Activated naive CD8-positive, alpha-beta T cell treated with anti-CD3 and anti-CD28 coated beads for 36 hours (primary cell): ENCODE measurements around the gene USP24. TPM values are rescaled to one million over a fixed set of nuclear protein-coding genes. Genes with fewer than 3 reads are reported as not detected.
"Not testable (repeated sequence)": the region's sequence is repeated elsewhere in the genome, so short reads cannot be mapped to it uniquely, and the experiment has no call there.

Source experiments
- DNase-seq: peaks from one replicate; pipeline ENCODE4 v3.0.0; 2021
- H3K27ac Mint-ChIP-seq: one replicate; pipeline ENCODE4 v1.8.0; 2022; ENCODE audit warnings: mild to moderate bottlenecking, moderate library complexity, mixed read lengths
- H3K27me3 Mint-ChIP-seq: one replicate; pipeline ENCODE4 v1.8.0; 2022; ENCODE audit warnings: mild to moderate bottlenecking, mixed read lengths
- H3K36me3 Mint-ChIP-seq: one replicate; pipeline ENCODE4 v1.8.0; 2021; ENCODE audit warnings: mild to moderate bottlenecking, mixed read lengths
- H3K4me1 Mint-ChIP-seq: one replicate; pipeline ENCODE4 v1.8.0; 2021; ENCODE audit warnings: mixed read lengths
- H3K4me3 Mint-ChIP-seq: one replicate; pipeline ENCODE4 v1.8.0; 2022; ENCODE audit warnings: mild to moderate bottlenecking, moderate library complexity, mixed read lengths
- H3K9me3 Mint-ChIP-seq: one replicate; pipeline ENCODE4 v1.8.0; 2022; ENCODE audit warnings: mixed read lengths
- total RNA-seq, 2 experiments: library from RNA; stranded (reverse); gene quantifications; one replicate each; pipeline ENCODE4 v1.2.3, GENCODE V29; 2021

Gene USP24
- total RNA-seq, 2 experiments from 2014 or later = 44.4 to 51.2 TPM

DNA sequence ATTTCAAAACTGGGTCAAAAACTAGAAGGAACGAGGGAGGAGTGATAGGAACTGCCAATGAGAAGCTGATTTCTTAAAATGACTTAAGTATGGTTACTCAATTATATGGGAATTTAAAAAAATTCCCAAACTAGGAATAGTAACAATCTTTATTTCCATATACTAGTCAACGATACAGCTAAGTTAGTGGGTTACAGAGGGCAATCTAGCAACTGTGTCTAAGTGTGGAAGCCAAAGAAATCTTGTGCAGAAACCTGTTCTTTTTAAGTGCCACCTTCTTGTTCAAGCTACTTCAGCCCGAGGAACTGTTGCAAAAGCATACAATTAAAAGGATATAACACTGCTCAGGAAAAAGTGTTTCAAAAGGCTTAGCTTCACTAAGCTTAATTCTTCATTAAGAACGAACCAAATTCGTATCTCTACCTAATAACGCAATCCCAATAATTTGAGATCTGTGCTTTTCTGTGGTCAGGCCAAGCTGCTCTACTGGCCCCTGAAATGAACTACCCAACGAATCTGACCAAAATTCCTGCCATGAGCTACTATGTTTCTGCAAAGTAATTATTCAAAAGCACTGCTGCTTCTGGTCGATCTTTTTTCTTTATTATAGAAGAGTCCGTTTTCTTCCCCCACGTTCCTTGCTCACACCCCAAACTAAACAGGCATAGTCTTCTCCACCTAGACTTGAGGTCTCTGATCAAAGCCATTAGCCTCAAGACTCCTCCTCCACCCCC is 1.8 kb downstream of the USP24 start:
- H3K27me3 Mint-ChIP-seq = no peaks in the 10 kb centered on the region
- H3K36me3 Mint-ChIP-seq = peaks cover 26% of the 10 kb centered on the region
- peak overlapping the region; percentile 95 for H3K4me3 Mint-ChIP-seq
- DNase-seq = no peak
- peak overlapping the region; percentile 90 for H3K27ac Mint-ChIP-seq
- H3K9me3 Mint-ChIP-seq = no peaks in the 10 kb centered on the region
- peaks cover 64% of the 10 kb centered on the region for H3K4me1 Mint-ChIP-seq

DNA sequence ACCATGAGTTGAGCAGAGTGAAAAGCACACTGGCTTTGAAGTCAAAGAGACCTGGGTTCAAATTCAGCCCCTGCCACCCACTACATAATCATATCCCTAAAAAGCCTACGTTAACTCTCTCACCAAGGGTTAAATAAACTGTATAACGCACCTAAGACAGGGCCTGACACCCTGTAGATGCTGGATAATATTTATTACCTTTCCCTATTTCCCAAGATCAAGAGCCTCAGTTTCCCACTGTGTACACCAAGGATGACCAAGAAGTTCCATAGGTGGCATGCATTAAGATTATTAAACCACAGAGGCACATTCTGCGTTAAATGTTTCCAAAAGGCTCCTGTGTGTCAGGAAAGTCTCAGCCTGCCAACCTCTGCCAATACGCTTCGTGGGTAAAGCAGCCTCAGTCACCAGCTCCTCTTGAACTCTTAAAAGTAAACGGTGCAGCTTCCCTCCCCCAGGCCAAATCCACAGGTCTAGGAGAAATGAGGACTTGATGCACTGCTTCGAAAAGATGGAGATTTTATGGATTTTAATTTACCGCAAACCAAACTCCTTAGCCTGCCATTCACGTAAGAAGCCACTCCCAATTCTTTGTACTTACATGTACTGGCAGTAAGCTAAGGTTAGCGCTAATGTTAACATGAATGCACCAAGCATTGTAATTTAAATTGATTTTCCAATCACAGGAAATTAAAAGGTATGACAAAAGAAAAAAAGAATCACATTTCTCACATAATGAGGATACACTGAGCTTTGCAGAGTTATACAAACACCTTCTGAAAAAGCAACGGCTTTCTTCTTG is 2.6 kb downstream of the USP24 start:
- Mint-ChIP-seq H3K27ac (peak overlapping the region; percentile 70), H3K27me3 (no peaks in the 10 kb centered on the region), H3K4me3 (peak overlapping the region; percentile 95), H3K36me3 (peaks cover 30% of the 10 kb centered on the region), H3K9me3 (no peaks in the 10 kb centered on the region), H3K4me1 (peaks cover 59% of the 10 kb centered on the region)
- DNase-seq = no peak

DNA sequence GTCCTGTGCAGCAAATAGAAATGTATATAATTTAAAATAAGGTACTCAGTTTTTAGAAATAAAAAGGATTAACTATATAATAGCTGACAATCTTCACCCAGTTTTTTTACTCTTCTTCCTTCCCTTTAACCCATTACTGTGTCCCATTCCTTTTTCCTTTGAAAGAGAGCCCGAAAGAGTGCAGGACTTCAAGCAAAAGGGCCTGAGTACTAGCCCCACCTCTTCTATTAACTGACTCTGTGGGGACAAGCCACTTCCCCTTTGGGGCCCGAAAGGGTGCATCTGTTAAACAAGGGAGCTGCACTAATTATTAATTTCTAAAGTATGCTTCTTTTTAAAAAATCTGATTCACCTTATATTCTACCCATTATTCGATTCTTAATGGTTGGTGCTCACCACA is 3.3 kb downstream of the USP24 start:
- H3K9me3 Mint-ChIP-seq = no peaks in the 10 kb centered on the region
- peak overlapping the region; percentile 47 for H3K27ac Mint-ChIP-seq
- H3K36me3 Mint-ChIP-seq = peaks cover 33% of the 10 kb centered on the region
- H3K4me1 Mint-ChIP-seq = peaks cover 57% of the 10 kb centered on the region
- H3K27me3 Mint-ChIP-seq = no peaks in the 10 kb centered on the region
- peak overlapping the region; percentile 95 for H3K4me3 Mint-ChIP-seq
- no peak for DNase-seq

DNA sequence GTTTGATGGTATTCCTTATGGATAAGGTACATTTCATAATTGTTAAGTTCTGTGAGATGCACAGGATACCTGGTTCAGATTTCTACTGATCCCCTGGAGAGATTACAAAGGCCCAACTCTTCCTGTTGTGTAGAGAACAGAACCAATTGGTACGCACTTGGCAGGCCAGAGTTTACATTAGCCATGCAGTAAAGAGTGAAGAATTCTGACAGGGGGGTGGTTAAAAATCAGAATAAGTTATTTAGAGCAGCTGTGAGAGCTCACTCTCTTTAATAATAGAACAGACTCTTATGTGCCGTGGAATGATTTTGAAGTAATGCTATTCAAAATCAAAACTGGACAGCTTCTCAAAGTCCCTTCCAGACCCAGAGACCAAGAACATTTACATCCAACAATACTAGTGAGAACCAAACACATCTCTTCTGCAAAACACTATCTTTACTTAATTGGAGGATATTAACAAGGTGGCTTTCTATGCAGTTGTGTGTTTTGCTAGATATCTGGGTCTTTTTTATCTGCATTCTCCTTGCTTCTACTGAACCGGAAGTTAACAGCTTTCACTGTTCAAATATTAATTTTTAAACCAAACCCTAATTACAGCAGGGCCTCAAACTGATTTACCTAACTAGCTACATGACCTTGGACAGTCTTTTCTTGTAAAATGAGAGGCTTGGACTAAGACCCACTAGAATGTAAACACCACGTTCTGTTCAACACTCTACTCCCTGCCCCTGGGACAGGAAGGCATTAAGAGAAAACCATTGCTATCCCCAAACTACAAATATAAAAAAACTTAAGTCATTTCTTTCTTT is 4.0 kb downstream of the USP24 start:
- H3K27me3 Mint-ChIP-seq = no peaks in the 10 kb centered on the region
- H3K4me1 Mint-ChIP-seq = peaks cover 51% of the 10 kb centered on the region
- peaks cover 36% of the 10 kb centered on the region for H3K36me3 Mint-ChIP-seq
- H3K27ac Mint-ChIP-seq = no peak overlapping the region
- no peak for DNase-seq
- peak overlapping the region; percentile 23 for H3K4me3 Mint-ChIP-seq
- no peaks in the 10 kb centered on the region for H3K9me3 Mint-ChIP-seq

DNA sequence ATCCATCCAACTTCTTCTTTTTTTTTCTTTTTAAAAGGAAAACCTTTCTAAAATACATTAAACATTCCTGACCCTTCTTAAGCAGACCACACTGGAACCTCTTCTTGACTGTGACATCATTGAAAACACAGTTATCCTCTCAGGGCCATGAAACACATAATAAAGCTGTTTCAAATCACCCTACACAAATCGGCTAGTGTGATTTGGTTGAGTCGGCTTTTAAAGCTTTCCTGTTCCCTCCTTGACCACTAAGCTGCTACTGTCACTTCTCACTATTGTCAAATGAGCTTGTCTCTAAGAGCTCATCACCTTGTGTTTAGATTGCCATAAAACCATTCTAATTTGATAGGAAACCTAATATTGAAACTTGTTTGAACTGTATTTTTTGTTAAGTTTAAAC is 5.9 kb downstream of the USP24 start:
- Mint-ChIP-seq H3K4me3 (peak overlapping the region; percentile 38), H3K4me1 (peaks cover 56% of the 10 kb centered on the region), H3K27me3 (no peaks in the 10 kb centered on the region), H3K27ac (no peak overlapping the region), H3K9me3 (no peaks in the 10 kb centered on the region), H3K36me3 (peaks cover 41% of the 10 kb centered on the region)
- no peak for DNase-seq

DNA sequence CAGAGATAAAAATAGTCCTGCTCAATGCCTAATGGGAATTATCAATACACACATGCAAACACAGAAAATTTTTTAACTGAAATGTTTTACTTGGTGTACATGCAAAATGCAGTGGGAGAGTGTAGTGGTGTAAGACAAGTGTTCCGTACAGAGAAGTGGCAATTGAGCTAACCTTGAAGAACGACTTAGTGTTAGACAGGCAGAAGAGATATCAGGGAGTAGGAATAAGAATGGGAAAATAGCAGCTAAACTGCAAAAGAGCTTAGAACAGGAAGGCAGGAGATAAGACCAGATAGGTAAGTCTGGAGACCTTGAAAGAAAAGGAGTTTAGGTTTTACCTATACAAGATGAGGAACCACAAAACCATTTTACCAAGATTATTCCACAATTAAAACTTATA is 9.0 kb downstream of the USP24 start:
- Mint-ChIP-seq H3K9me3 (no peaks in the 10 kb centered on the region), H3K4me1 (peaks cover 60% of the 10 kb centered on the region), H3K27me3 (no peaks in the 10 kb centered on the region), H3K36me3 (peaks cover 39% of the 10 kb centered on the region), H3K4me3 (no peak overlapping the region), H3K27ac (no peak overlapping the region)
- no peak for DNase-seq

DNA sequence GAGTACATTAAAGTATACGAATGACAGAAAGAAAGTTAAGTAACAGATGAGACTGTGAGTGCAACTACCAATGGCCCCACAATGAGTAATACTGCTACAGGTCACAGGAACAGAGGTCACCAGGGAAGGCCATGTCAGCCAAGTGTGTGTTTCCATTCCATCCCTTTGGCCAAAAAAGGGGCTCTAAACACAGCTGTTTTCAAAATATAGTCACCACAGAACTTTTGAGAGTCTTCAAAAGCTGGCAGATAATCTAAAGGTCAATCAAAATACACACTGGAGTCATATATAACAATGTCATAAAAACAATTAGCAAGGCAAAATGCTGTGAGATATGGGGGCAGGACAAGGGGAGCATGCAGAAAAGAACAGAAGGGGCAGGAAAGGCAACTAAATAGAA is 10.2 kb downstream of the USP24 start:
- H3K9me3 Mint-ChIP-seq = no peaks in the 10 kb centered on the region
- H3K4me1 Mint-ChIP-seq = peaks cover 55% of the 10 kb centered on the region
- peak overlapping the region; percentile 41 for H3K4me3 Mint-ChIP-seq
- DNase-seq = peak; percentile 38
- no peaks in the 10 kb centered on the region for H3K27me3 Mint-ChIP-seq
- H3K27ac Mint-ChIP-seq = peak overlapping the region; percentile 85
- peaks cover 47% of the 10 kb centered on the region for H3K36me3 Mint-ChIP-seq

DNA sequence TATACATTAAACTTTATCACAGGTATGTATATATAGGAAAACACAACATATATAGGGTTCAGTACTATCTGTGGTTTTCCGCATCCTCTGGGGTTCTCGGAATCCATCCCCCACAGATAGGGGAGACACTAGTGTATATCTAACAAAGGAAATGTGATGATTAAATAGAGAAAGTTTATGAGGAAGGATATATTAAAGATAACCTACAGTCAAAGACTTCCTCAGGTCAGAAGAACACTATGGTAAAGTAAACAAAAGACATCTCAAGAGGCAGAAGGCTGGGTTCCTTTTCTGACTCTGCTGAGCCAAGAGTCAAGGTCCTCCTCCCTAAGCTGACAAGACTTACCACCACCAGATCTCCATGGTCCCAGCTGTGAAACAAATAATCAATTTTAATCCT is 12.1 kb downstream of the USP24 start:
- H3K4me3 Mint-ChIP-seq = peak overlapping the region; percentile 15
- peaks cover 51% of the 10 kb centered on the region for H3K36me3 Mint-ChIP-seq
- DNase-seq = no peak
- H3K9me3 Mint-ChIP-seq = peaks cover 1% of the 10 kb centered on the region
- H3K4me1 Mint-ChIP-seq = peaks cover 59% of the 10 kb centered on the region
- H3K27ac Mint-ChIP-seq = peak overlapping the region; percentile 72
- H3K27me3 Mint-ChIP-seq = no peaks in the 10 kb centered on the region

DNA sequence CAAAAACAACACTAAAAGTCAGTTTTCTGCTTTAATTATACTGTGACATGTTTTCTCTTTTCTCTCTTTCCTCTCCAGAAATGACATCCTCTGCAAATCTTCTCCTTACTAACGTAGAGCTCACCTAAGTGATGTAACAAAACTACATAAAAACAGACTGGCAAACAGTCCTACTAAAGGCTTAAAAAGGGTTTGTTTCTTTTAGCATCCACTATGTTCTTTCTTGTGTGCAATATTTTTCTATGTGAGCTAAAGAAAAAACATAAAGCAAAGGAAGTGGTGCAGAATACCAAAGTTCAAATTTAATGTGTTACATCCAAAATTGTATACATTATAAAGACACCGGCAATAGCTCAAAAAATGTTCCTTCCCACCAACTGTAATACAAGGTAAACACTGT is 14.5 kb downstream of the USP24 start:
- no peak overlapping the region for H3K4me3 Mint-ChIP-seq
- peaks cover 77% of the 10 kb centered on the region for H3K4me1 Mint-ChIP-seq
- H3K9me3 Mint-ChIP-seq = peaks cover 1% of the 10 kb centered on the region
- peak overlapping the region; percentile 82 for H3K27ac Mint-ChIP-seq
- H3K36me3 Mint-ChIP-seq = peaks cover 53% of the 10 kb centered on the region
- DNase-seq = no peak
- no peaks in the 10 kb centered on the region for H3K27me3 Mint-ChIP-seq

DNA sequence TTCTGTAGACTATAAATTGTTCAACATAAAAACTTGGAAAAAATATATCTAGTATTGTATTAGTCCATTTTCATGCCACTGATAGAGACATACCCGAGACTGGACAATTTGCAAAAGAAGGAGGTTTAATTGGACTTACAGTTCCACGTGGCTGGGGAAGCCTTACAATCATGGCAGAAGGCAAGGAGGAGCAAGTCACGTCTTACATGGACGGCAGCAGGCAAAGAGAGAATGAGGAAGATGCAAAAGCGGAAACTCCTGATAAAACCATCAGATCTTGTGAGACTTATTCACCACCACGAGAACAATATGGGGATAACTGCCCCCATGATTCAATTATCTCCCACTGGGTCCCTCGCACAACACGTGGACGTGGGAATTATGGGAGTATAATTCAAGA is 15.4 kb downstream of the USP24 start:
- Mint-ChIP-seq H3K4me1 (peaks cover 82% of the 10 kb centered on the region), H3K36me3 (peaks cover 55% of the 10 kb centered on the region)
- not testable (repeated sequence) for H3K4me3 Mint-ChIP-seq, H3K9me3 Mint-ChIP-seq, DNase-seq, H3K27ac Mint-ChIP-seq, H3K27me3 Mint-ChIP-seq

DNA sequence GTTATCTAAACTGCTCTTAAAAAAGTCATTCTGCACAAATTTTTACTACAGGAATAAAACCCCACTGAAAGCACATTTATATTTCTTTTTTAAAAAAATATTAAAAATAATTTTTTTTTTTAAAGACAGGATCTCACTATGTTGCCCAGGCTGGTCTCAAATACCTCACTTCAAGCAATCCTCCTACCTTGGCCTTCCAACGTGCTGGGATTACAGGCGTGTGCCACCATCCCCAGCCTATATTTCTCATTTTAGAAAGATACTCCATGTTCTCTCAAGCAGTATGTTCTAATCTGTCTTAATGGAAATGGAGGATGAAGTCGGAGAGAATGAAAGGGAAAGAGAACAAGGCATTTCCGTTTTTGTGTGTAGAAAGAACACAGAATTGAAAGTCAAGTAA is 17.1 kb downstream of the USP24 start:
- H3K27ac Mint-ChIP-seq = no peak overlapping the region
- DNase-seq = no peak
- peaks cover 76% of the 10 kb centered on the region for H3K4me1 Mint-ChIP-seq
- H3K9me3 Mint-ChIP-seq = peaks cover 1% of the 10 kb centered on the region
- no peaks in the 10 kb centered on the region for H3K27me3 Mint-ChIP-seq
- no peak overlapping the region for H3K4me3 Mint-ChIP-seq
- peaks cover 58% of the 10 kb centered on the region for H3K36me3 Mint-ChIP-seq

DNA sequence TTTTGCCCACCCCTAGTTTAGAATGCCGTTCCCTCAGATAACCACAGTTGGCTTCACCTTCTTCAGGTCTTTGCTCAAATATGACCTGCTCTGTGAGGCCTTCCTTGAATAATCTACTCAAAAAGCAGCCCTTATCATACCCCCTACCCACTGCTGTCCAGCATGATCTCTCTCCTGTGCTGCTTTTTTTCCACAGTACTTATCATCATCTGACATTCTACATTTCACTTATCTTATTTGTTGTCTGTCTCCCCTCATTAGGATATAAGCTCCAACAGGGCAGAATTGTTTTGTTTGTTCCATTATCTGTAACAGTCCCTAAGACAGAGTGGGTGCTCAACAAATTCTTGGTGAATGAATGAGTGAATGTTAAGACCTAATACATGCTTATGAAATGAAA is 18.1 kb downstream of the USP24 start:
- Mint-ChIP-seq H3K9me3 (peaks cover 1% of the 10 kb centered on the region), H3K36me3 (peaks cover 51% of the 10 kb centered on the region), H3K27me3 (no peaks in the 10 kb centered on the region), H3K4me3 (no peak overlapping the region), H3K27ac (peak overlapping the region; percentile 8), H3K4me1 (peaks cover 71% of the 10 kb centered on the region)
- DNase-seq = no peak

DNA sequence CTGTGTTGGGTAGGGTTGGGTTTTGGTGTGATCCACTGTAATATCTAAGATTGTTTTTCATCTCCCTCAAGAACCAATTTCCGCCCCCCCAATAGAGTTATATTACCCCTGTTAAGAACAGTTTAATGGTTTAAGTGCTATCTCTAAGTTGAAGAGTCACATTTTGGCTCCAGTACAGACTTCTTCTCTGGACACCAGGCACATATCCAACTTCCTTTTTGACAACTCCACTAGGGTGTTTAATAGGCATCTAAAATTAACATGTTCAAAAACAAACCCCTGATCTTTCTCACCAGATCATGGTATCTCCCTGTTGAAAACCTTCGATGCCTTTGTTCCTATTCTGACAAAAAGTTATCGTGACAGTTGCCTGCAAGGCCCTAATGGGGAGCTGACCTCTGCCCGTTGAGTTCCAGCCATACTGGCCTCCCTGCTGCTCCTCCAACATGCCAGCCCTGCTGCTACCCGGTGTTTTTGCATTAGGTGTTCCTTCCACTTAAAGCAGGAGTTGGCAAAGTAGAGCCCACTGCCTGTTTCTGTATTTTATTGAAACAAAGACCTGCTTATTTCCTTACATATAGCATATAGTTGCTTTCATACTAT is 18.6 kb downstream of the USP24 start:
- Mint-ChIP-seq H3K36me3 (peaks cover 51% of the 10 kb centered on the region), H3K4me1 (peaks cover 71% of the 10 kb centered on the region), H3K27me3 (no peaks in the 10 kb centered on the region), H3K27ac (peak overlapping the region; percentile 86), H3K9me3 (peaks cover 1% of the 10 kb centered on the region), H3K4me3 (peak overlapping the region; percentile 19)
- no peak for DNase-seq

DNA sequence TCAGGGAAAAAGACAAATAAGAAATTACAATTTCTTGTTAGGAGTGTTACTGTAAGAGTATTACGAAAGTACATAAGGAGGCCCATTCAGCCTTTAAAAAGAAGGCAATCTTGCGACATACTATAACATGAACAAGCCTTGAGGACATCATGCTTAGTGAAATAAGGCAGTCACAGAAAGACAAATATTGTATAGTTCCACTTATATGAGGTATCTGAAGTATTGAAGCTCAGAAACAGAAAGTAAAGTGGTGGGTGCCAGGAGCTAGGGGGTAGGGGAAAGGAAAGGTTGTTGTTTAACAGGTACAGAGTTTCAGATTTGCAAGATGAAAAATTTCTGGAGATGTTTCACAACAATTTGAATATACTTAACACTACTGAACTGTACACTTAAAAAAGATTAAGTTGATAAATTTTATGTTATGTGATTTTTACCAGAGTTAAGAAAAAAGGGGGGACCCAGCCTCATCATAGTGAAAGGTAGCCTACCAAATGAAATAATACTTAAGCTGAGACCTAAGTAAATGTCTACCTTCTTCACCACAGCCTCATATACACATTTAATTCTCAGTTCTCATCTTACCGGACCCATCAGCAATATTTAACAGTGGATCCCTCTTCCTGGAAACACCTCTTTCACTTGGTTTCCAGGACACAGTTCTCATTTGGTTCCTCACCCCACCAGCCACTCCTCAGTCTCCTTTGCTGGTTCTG is 19.5 kb downstream of the USP24 start:
- H3K36me3 Mint-ChIP-seq = peaks cover 44% of the 10 kb centered on the region
- no peak for DNase-seq
- no peak overlapping the region for H3K4me3 Mint-ChIP-seq
- H3K4me1 Mint-ChIP-seq = peaks cover 63% of the 10 kb centered on the region
- peaks cover 1% of the 10 kb centered on the region for H3K9me3 Mint-ChIP-seq
- H3K27ac Mint-ChIP-seq = peak overlapping the region; percentile 86
- H3K27me3 Mint-ChIP-seq = no peaks in the 10 kb centered on the region
